ENCODE data around the gene PEX1. TPM values are rescaled to one million over a fixed set of nuclear protein-coding genes. Genes with fewer than 3 reads are reported as not detected.

PEX1 gene
- total and polyA plus RNA-seq, 3 donors from 2014 or later, result 20.4 to 29.4 (median 27.4) TPM

DNA sequence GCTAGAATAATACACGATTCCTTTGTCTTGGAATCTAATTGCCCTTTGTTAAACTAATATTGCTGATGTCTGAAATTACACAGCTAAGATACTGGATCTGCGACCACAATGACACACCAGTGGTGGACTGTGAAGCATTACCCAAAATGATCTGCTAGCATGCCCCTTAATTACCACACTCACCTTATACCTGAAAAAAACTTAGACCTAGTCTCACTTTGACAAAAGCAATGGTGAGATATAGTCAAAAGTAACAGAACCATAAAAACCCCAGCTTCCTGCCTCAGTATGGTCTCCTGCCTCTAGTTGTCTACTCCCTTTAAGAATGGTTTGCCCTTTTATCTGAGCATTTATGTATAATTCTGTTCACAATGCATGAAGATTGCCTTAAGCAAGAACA, 29.8 kb downstream of the PEX1 start:
- Histone ChIP-seq H3K27me3 (no peaks in the 10 kb centered on the region), H3K4me3 (no peak overlapping the region), H3K4me1 (no peaks in the 10 kb centered on the region), H3K36me3 (ENCODE audit: low read depth, missing control alignments) (no peaks in the 10 kb centered on the region), H3K27ac (no peak overlapping the region), H3K9me3 (no peaks in the 10 kb centered on the region)
- TF ChIP-seq, protein P1, sequence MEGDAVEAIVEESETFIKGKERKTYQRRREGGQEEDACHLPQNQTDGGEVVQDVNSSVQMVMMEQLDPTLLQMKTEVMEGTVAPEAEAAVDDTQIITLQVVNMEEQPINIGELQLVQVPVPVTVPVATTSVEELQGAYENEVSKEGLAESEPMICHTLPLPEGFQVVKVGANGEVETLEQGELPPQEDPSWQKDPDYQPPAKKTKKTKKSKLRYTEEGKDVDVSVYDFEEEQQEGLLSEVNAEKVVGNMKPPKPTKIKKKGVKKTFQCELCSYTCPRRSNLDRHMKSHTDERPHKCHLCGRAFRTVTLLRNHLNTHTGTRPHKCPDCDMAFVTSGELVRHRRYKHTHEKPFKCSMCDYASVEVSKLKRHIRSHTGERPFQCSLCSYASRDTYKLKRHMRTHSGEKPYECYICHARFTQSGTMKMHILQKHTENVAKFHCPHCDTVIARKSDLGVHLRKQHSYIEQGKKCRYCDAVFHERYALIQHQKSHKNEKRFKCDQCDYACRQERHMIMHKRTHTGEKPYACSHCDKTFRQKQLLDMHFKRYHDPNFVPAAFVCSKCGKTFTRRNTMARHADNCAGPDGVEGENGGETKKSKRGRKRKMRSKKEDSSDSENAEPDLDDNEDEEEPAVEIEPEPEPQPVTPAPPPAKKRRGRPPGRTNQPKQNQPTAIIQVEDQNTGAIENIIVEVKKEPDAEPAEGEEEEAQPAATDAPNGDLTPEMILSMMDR (IDR thresholded peaks at IDR 0.05), result no peak
- TF ChIP-seq POLR2A (IDR thresholded peaks at IDR 0.05), result no peak
- intact Hi-C loops (cut with DNase I; ENCODE audit: low total_unique reads), result no loop called here
- no peak for DNase-seq
- 76 to 93% methylated on average over 2 of the region's 2 CpGs for WGBS, 2 donors

DNA sequence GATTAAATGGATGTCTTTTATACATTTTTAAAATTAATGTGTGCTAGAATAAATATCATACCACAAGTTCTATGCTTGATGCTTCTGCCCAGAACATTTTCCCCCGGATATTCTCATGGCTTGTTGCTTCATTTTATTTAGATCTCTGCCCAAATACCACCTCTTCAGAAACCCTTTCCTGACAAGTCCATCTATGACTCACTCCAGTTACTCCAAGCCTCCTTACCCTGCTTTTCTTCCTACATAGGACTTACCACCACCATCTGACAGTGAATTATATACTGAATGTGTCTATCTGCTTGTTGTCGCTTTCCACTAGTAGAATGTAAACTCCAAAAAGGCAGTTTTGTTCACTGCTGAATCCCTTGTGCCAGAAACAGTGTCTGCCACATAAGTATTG, 31.4 kb downstream of the PEX1 start:
- no peak overlapping the region for H3K27ac ChIP-seq
- no peak overlapping the region for H3K4me3 ChIP-seq
- H3K36me3 ChIP-seq (ENCODE audit: low read depth, missing control alignments), result no peaks in the 10 kb centered on the region
- DNase-seq, result no peak
- H3K4me1 ChIP-seq, result no peaks in the 10 kb centered on the region
- 82 to 90% methylated on average over 2 of the region's 2 CpGs for WGBS, 2 donors
- H3K9me3 ChIP-seq, result no peaks in the 10 kb centered on the region
- TF ChIP-seq POLR2A (IDR thresholded peaks at IDR 0.05), result no peak
- TF ChIP-seq, protein P1 (IDR thresholded peaks at IDR 0.05), result no peak
- no peaks in the 10 kb centered on the region for H3K27me3 ChIP-seq
- intact Hi-C loops (cut with DNase I; ENCODE audit: low total_unique reads), result no loop called here

DNA sequence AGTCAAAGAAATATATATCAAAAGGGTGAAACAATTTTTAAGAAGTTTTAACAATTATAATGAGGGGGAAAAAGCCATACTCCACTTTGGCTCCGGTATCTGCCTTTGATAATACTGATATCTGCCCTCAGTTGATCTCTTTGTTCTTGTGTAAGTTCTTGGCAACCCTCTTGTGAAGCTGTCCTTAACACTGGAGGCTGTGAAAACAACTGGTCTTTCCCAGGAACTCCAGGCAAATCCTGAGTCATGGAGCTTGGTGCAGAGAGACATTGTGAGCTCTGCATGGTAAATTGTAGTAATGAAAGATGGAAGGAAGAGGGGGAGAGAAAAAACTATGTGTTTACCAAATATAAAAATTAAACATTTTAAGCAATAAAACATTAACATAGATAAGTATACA, 38.7 kb downstream of the PEX1 start:
- TF ChIP-seq, protein P1 (IDR thresholded peaks at IDR 0.05), result no peak
- TF ChIP-seq POLR2A (IDR thresholded peaks at IDR 0.05), result no peak
- DNase-seq, result no peak
- Histone ChIP-seq H3K27ac (no peak overlapping the region), H3K9me3 (no peaks in the 10 kb centered on the region), H3K4me3 (no peak overlapping the region), H3K36me3 (ENCODE audit: low read depth, missing control alignments) (no peaks in the 10 kb centered on the region), H3K4me1 (no peaks in the 10 kb centered on the region), H3K27me3 (no peaks in the 10 kb centered on the region)
- 63 to 65% methylated on average over 1 of the region's 1 CpG for WGBS, 2 donors
- intact Hi-C loops (cut with DNase I; ENCODE audit: low total_unique reads), result no loop called here

DNA sequence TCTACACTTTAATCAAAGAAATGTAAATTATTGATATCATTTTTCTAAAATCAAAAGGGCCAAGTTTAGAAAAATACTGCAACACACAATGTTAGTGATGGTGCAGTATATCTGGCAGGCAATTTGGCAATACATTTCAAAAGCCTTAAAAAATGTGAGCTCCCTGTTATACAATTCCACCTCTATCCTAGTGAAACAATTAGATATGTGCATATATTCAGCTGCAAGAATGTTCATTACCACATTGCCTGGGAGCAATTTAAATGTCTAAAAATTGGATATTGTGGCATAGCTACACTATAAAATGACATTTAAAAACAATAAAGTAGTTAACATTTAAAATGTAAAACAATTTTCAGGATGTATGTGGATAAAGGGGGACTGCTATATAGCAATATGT, 40.5 kb downstream of the PEX1 start:
- no peak for DNase-seq
- Histone ChIP-seq H3K9me3 (no peaks in the 10 kb centered on the region), H3K4me1 (no peaks in the 10 kb centered on the region), H3K27ac (no peak overlapping the region), H3K4me3 (no peak overlapping the region), H3K27me3 (no peaks in the 10 kb centered on the region), H3K36me3 (ENCODE audit: low read depth, missing control alignments) (no peaks in the 10 kb centered on the region)
- TF ChIP-seq, protein P1 (IDR thresholded peaks at IDR 0.05), result no peak
- no peak for TF ChIP-seq POLR2A (IDR thresholded peaks at IDR 0.05)
- intact Hi-C loops (cut with DNase I; ENCODE audit: low total_unique reads), result no loop called here

DNA sequence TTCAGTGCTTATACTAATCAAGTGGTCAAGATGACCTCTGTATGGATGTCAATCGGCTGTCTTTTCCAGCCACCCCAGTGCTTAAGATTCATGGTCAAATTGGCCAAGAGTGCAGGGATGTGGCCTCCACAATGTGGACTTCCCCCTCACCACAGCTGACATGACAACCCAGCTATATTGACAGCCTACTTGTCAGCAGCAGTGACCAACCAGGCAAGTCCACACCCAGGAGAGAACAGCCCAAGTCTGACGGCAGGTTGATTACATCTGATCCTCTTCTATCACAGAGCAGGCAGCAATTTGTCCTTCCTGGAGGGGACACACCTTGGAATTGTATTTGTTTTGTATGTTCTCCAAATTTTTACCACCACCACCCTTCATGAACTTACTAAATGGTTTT, 42.3 kb downstream of the PEX1 start:
- Histone ChIP-seq H3K9me3 (no peaks in the 10 kb centered on the region), H3K4me3 (no peak overlapping the region), H3K36me3 (ENCODE audit: low read depth, missing control alignments) (no peaks in the 10 kb centered on the region), H3K27ac (no peak overlapping the region), H3K4me1 (no peaks in the 10 kb centered on the region), H3K27me3 (no peaks in the 10 kb centered on the region)
- intact Hi-C loops (cut with DNase I; ENCODE audit: low total_unique reads), result no loop called here
- TF ChIP-seq POLR2A (IDR thresholded peaks at IDR 0.05), result no peak
- TF ChIP-seq, protein P1 (IDR thresholded peaks at IDR 0.05), result no peak
- WGBS, 2 donors, result 83 to 89% methylated on average over 2 of the region's 2 CpGs
- no peak for DNase-seq

Data from testis (tissue), 3 donors.